RWPE2 (cell line): ENCODE results near the gene FUOM.

ENCODE experiments used
- ATAC-seq: fragments of 200-7000 bp; cut with Tn5 transposase; 3 replicates; pipeline ENCODE4 v1.9.1; 2021; ENCODE audit warnings: low read depth
- DNase-seq: peaks from one replicate; pipeline ENCODE4 v3.0.0-alpha.2; 2020; ENCODE audit warnings: low spot score
- H3K27ac ChIP-seq: fragments of 450-650 bp; 2 replicates; pipeline ENCODE4 v1.5.1; 2017; ENCODE audit warnings: mild to moderate bottlenecking; ENCODE audit not compliant: poor library complexity, severe bottlenecking
- H3K27me3 ChIP-seq: fragments of 250-450 bp; sonication (Bioruptor Pico); 2 replicates; pipeline ENCODE4 v1.5.1; 2021; ENCODE audit warnings: mild to moderate bottlenecking, moderate library complexity; ENCODE audit not compliant: insufficient read depth, poor library complexity, severe bottlenecking
- H3K36me3 ChIP-seq: fragments of 250-450 bp; sonication (Bioruptor Pico); 2 replicates; pipeline ENCODE4 v1.5.1; 2020; ENCODE audit warnings: low read depth, mild to moderate bottlenecking, moderate library complexity
- H3K4me1 ChIP-seq: fragments of 250-450 bp; sonication (Bioruptor Pico); 2 replicates; pipeline ENCODE4 v1.5.1; 2021; ENCODE audit warnings: mild to moderate bottlenecking, moderate library complexity; ENCODE audit not compliant: insufficient read depth, poor library complexity, severe bottlenecking
- H3K4me3 ChIP-seq: fragments of 250-450 bp; sonication (Bioruptor Pico); 2 replicates; pipeline ENCODE4 v1.5.1; 2021; ENCODE audit warnings: mild to moderate bottlenecking, moderate library complexity; ENCODE audit not compliant: severe bottlenecking
- H3K9me3 ChIP-seq: fragments of 250-450 bp; sonication (Bioruptor Pico); 2 replicates; pipeline ENCODE4 v1.5.1; 2021; ENCODE audit warnings: mild to moderate bottlenecking, moderate library complexity; ENCODE audit not compliant: severe bottlenecking
- TF ChIP-seq, protein P1 (sequence below): fragments of 450-650 bp; IDR thresholded peaks from one replicate; pipeline ENCODE4 v1.5.1; 2017; ENCODE audit warnings: mild to moderate bottlenecking, moderate library complexity; ENCODE audit not compliant: poor library complexity, severe bottlenecking

Gene FUOM

DNA sequence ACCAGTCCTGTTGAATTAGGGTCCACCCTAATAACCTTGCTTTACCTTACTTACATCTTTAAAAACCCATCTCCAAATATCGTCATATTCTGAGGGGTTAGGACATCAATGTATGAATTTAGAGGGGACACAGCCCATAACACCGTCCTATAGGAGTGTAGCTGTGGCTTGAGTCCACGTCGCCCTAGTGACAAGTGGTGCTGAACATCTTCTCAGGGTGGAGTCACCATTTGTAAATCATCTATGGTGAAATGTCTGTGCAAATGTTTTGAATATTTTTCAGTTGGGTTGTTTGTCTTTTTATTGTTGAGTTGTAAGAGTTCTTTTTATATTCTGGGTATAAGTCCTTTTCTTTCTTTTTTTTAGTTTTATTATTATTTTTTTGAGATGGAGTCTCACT is 15.8 kb downstream of the FUOM start:
- no peak for DNase-seq
- no peaks in the 10 kb centered on the region for H3K36me3 ChIP-seq
- no peak overlapping the region for H3K4me3 ChIP-seq
- H3K9me3 ChIP-seq, result no peaks in the 10 kb centered on the region
- H3K27ac ChIP-seq, result no peak overlapping the region
- peaks cover 8% of the 10 kb centered on the region for H3K27me3 ChIP-seq
- H3K4me1 ChIP-seq, result no peaks in the 10 kb centered on the region
- TF ChIP-seq, protein P1, sequence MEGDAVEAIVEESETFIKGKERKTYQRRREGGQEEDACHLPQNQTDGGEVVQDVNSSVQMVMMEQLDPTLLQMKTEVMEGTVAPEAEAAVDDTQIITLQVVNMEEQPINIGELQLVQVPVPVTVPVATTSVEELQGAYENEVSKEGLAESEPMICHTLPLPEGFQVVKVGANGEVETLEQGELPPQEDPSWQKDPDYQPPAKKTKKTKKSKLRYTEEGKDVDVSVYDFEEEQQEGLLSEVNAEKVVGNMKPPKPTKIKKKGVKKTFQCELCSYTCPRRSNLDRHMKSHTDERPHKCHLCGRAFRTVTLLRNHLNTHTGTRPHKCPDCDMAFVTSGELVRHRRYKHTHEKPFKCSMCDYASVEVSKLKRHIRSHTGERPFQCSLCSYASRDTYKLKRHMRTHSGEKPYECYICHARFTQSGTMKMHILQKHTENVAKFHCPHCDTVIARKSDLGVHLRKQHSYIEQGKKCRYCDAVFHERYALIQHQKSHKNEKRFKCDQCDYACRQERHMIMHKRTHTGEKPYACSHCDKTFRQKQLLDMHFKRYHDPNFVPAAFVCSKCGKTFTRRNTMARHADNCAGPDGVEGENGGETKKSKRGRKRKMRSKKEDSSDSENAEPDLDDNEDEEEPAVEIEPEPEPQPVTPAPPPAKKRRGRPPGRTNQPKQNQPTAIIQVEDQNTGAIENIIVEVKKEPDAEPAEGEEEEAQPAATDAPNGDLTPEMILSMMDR, result no peak
- no peak for ATAC-seq

DNA sequence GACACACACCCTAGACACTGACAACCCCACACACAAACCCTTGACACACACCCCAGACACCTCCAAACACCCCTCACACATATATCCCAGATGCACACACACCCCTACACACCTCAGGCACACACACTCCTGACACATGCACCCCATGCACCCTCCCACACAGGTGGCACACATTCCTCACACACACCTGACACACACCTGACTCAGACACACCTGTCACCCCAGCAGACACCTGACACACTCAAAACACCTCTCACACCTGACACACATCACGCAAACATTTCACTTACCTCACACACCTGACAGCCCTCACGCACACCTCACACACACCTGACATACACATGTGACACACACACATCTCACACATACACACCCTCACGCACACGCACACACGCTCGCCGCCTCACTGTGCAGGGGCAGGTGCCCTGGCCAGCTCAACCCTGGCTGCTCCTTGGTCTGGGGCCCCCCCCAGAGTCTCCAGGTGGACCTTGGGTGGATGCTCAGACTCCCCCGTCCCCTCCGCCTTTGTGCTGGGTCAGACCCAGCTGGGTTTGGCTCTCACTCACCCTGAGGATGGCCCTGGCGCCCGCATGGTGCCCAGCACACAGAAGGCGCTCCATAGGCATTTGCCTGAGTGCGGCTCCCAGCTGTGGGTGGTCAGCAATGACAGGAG is 18.0 kb downstream of the FUOM start:
- Histone ChIP-seq H3K27me3 (peaks cover 29% of the 10 kb centered on the region), H3K4me1 (no peaks in the 10 kb centered on the region), H3K4me3 (no peak overlapping the region), H3K36me3 (no peaks in the 10 kb centered on the region), H3K9me3 (no peaks in the 10 kb centered on the region), H3K27ac (no peak overlapping the region)
- no peak for ATAC-seq
- DNase-seq, result no peak
- TF ChIP-seq, protein P1, result no peak

DNA sequence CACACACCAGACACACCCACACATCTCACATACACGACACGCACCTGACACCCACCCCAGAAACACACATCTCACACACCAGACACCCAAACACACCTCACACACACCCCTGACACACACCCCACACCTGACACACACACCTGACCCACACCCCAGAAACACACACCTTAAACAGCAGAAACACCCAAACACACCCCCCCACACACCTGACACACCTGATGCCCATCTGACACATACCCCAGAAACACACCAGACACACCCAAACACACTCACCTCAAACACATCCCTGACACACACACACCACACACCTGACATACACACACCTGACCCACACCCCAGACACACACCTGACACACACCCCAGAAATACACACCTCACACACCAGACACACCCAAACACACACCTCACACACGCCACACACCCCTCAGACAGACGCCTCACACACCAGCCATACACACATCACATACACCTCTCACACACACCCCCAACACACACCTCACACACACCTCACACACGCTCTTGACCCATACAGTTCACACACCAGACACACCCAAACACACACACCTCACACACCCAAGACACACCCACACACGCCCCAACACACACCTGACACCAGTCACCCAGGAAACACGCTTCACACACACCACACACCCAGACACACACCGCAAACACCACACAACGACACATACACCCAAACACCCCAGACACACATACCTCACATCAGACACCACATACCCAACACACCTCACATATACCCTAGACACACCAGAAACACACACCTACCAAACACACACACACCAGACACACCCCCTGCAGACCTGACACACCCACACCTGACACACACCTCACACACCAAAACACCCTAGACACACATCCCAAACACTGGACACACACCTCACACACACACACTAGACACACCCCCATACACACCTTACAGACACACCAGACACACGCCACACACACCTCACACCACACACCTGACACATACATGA is 19.4 kb downstream of the FUOM start:
- DNase-seq (no peak), ATAC-seq (no peak)
- no peaks in the 10 kb centered on the region for H3K9me3 ChIP-seq
- H3K4me3 ChIP-seq, result no peak overlapping the region
- TF ChIP-seq, protein P1, result no peak
- H3K27ac ChIP-seq, result no peak overlapping the region
- no peaks in the 10 kb centered on the region for H3K4me1 ChIP-seq
- peaks cover 34% of the 10 kb centered on the region for H3K27me3 ChIP-seq
- no peaks in the 10 kb centered on the region for H3K36me3 ChIP-seq

DNA sequence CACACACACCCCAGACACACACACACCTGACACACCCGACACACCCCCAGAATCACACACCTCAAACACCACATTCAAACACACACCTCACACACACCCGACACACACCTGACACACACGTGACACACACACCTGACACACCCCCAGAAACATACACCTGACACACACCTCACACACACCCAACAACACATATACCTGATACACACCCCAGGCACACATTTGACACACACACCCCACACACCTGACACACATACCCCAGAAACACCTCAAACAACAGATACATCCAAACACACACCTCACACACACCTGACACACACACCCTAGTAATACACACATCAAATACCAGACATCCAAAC is 20.5 kb downstream of the FUOM start:
- Histone ChIP-seq H3K36me3 (no peaks in the 10 kb centered on the region), H3K27ac (no peak overlapping the region), H3K4me3 (no peak overlapping the region), H3K4me1 (no peaks in the 10 kb centered on the region), H3K9me3 (no peaks in the 10 kb centered on the region), H3K27me3 (peaks cover 40% of the 10 kb centered on the region)
- TF ChIP-seq, protein P1, result no peak
- DNase-seq (no peak), ATAC-seq (no peak)
